Left ventricle myocardium inferior (tissue), 1 donor: ENCODE data around the gene NOC4L. TPM values are rescaled to one million over a fixed set of nuclear protein-coding genes. Genes with fewer than 3 reads are reported as not detected.
"Not testable (repeated sequence)": the region's sequence is repeated elsewhere in the genome, so short reads cannot be mapped to it uniquely, and the experiment has no call there.

ENCODE experiments used
- DNase-seq: peaks from one replicate; pipeline ENCODE4 v3.0.0-alpha.2; 2020
- H3K27ac ChIP-seq: fragments of 200-600 bp; replicated peaks from 2 replicates; pipeline ENCODE4 v1.8.0; 2021
- H3K27me3 ChIP-seq: fragments of 200-600 bp; 2 replicates; pipeline ENCODE4 v1.8.0; 2021; ENCODE audit warnings: low read depth
- H3K36me3 ChIP-seq: fragments of 200-600 bp; 2 replicates; pipeline ENCODE4 v1.8.0; 2021
- H3K4me1 ChIP-seq: fragments of 200-600 bp; 2 replicates; pipeline ENCODE4 v1.8.0; 2021
- H3K4me3 ChIP-seq: fragments of 200-600 bp; 2 replicates; pipeline ENCODE4 v1.8.0; 2021; ENCODE audit warnings: mild to moderate bottlenecking, moderate library complexity
- H3K9me3 ChIP-seq: fragments of 200-600 bp; replicated peaks from 2 replicates; pipeline ENCODE4 v1.8.0; 2021
- CTCF ChIP-seq: fragments of 200-600 bp; IDR thresholded peaks from 2 replicates; pipeline ENCODE4 v1.8.0; 2021; ENCODE audit warnings: antibody characterized with exemption, mild to moderate bottlenecking, borderline replicate concordance
- intact Hi-C: fragments of 100-400 bp; cut with micrococcal nuclease; formaldehyde crosslinking; loops from one replicate; pipeline ENCODE4 v1.11.0; 2022
- total RNA-seq: library from RNA; stranded (reverse); fragmentation: NEBNext Ultra II Directional; extraction: Animal tissue kit (Norgen Biotek cat#: 25700); gene quantifications from one replicate; pipeline ENCODE4 v1.2.1, GENCODE V29; 2021
- donor health status: DM: no; HTN: yes; CAD: no; lungs with severe emphysema.

Gene NOC4L
- total RNA-seq, 1 donor from 2014 or later, result 10.3 TPM

- no peak overlapping the region for H3K4me3 ChIP-seq
- intact Hi-C loops, result no loop called here
- H3K9me3 ChIP-seq, result no peaks in the 10 kb centered on the region
- no peak for TF ChIP-seq CTCF
- H3K4me1 ChIP-seq, result peaks cover 28% of the 10 kb centered on the region
- no peak overlapping the region for H3K27ac ChIP-seq
- peaks cover 26% of the 10 kb centered on the region for H3K36me3 ChIP-seq
- no peaks in the 10 kb centered on the region for H3K27me3 ChIP-seq
- peak; percentile 15 for DNase-seq
Observed at GRCh38 chr12:132147423-132148367, 3.4 kb downstream of the NOC4L start.

- DNase-seq, result peak; percentile 8
- H3K9me3 ChIP-seq, result no peaks in the 10 kb centered on the region
- intact Hi-C loops, result no loop called here
- no peak overlapping the region for H3K27ac ChIP-seq
- H3K4me1 ChIP-seq, result peaks cover 20% of the 10 kb centered on the region
- TF ChIP-seq CTCF, result no peak
- H3K4me3 ChIP-seq, result no peak overlapping the region
- no peaks in the 10 kb centered on the region for H3K27me3 ChIP-seq
- peaks cover 26% of the 10 kb centered on the region for H3K36me3 ChIP-seq
Observed at GRCh38 chr12:132148368-132149045, 4.2 kb downstream of the NOC4L start.

- Histone ChIP-seq H3K36me3 (peaks cover 26% of the 10 kb centered on the region), H3K4me1 (peaks cover 22% of the 10 kb centered on the region)
- DNase-seq, H3K27ac ChIP-seq, H3K4me3 ChIP-seq, H3K9me3 ChIP-seq, H3K27me3 ChIP-seq, intact Hi-C loops: not testable (repeated sequence)
Observed at GRCh38 chr12:132149526-132149925, 5.3 kb downstream of the NOC4L start.

- intact Hi-C loops, result no loop called here
- Histone ChIP-seq H3K27me3 (no peaks in the 10 kb centered on the region), H3K4me3 (no peak overlapping the region), H3K27ac (no peak overlapping the region), H3K36me3 (peaks cover 26% of the 10 kb centered on the region), H3K4me1 (peaks cover 10% of the 10 kb centered on the region), H3K9me3 (no peaks in the 10 kb centered on the region)
- no peak for DNase-seq
- no peak for TF ChIP-seq CTCF
Observed at GRCh38 chr12:132150780-132151144, 6.5 kb downstream of the NOC4L start.

GRCh38 chr12:132151145-132151765 is 7.0 kb downstream of the NOC4L start:
- Histone ChIP-seq H3K27me3 (no peaks in the 10 kb centered on the region), H3K27ac (no peak overlapping the region), H3K9me3 (no peaks in the 10 kb centered on the region), H3K4me1 (peaks cover 10% of the 10 kb centered on the region), H3K4me3 (no peak overlapping the region), H3K36me3 (peaks cover 26% of the 10 kb centered on the region)
- DNase-seq, result peak; percentile 13
- intact Hi-C loops, result no loop called here
- TF ChIP-seq CTCF, result no peak
